ENCODE measurements around the gene FAHD1. TPM values are rescaled to one million over a fixed set of nuclear protein-coding genes. Genes with fewer than 3 reads are reported as not detected.

Gene FAHD1
- total RNA-seq, 1 donor from 2014 or later: 23.1 TPM

DNA sequence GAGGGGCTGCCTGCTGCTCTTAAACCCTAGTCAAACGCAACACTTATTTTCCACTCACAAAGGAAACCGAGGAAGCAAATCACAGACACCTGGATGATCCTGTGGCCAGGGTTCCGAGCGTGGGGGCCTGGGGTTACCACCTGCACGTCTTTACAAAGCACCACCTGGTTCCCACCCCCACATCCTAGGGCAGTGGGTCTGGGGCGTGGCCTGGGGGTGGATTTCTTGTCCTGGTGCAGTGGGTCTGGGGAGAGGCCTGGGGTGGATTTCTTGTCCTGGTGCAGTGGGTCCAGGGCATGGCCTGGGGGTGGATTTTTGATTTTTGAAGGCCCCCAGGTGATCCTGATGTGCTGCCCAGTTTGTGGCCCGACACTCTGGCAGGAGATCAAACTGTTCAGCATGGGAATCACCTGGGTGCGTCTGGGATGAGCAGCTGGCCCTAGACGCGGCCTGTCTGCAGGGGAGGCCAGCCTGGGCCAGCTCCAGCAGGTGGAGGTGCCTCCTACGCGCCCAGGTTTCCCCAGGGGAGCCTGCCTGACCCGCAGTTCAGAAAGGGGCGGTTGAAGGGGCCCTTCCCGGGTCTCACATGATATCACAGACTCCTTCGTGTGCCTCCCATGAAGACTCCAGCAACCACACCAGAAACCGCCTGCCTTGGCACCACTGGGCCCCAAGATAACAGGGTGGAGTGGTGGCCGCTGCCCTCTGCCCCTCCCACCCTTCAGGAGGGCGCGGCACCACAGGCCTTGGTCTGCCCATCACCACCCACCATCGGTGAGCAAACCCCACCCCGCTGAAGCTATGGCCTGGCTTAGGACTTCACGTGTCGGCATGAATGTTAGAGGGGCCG, 6.7 kb upstream of the FAHD1 start:
- no peaks in the 10 kb centered on the region for H3K9me3 Mint-ChIP-seq (ENCODE audit: unreplicated experiment)
- TF ChIP-seq, protein P1, sequence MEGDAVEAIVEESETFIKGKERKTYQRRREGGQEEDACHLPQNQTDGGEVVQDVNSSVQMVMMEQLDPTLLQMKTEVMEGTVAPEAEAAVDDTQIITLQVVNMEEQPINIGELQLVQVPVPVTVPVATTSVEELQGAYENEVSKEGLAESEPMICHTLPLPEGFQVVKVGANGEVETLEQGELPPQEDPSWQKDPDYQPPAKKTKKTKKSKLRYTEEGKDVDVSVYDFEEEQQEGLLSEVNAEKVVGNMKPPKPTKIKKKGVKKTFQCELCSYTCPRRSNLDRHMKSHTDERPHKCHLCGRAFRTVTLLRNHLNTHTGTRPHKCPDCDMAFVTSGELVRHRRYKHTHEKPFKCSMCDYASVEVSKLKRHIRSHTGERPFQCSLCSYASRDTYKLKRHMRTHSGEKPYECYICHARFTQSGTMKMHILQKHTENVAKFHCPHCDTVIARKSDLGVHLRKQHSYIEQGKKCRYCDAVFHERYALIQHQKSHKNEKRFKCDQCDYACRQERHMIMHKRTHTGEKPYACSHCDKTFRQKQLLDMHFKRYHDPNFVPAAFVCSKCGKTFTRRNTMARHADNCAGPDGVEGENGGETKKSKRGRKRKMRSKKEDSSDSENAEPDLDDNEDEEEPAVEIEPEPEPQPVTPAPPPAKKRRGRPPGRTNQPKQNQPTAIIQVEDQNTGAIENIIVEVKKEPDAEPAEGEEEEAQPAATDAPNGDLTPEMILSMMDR (IDR thresholded peaks at IDR 0.05; ENCODE audit: unreplicated experiment): no peak
- H3K36me3 Mint-ChIP-seq (ENCODE audit: low read depth, unreplicated experiment): peaks cover 7% of the 10 kb centered on the region
- no peaks in the 10 kb centered on the region for H3K27me3 Mint-ChIP-seq (ENCODE audit: unreplicated experiment)
- no peak overlapping the region for H3K4me3 Mint-ChIP-seq (ENCODE audit: unreplicated experiment)
- no peak overlapping the region for H3K27ac Mint-ChIP-seq (ENCODE audit: unreplicated experiment)
- no peak for DNase-seq (ENCODE audit: low spot score)
- no peaks in the 10 kb centered on the region for H3K4me1 Mint-ChIP-seq (ENCODE audit: unreplicated experiment)

DNA sequence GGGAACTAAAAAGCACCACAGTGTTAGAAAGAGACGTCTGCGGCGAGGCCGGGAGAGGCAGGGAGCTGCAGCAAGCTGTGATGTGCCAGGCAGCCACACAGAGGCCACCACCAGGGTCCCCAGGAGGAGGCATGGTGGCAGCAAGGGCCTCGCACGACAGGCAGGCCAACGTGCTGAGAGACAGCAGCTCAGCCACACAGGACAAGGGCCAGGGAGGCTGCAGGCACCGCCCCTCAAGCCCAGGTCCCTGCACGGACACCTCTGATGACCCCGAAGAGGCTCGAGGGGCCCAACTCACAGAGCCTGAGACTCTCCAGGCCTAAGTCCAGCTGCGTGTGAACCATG, 6.1 kb upstream of the FAHD1 start:
- H3K4me3 Mint-ChIP-seq (ENCODE audit: unreplicated experiment): no peak overlapping the region
- H3K9me3 Mint-ChIP-seq (ENCODE audit: unreplicated experiment): no peaks in the 10 kb centered on the region
- peaks cover 3% of the 10 kb centered on the region for H3K36me3 Mint-ChIP-seq (ENCODE audit: low read depth, unreplicated experiment)
- TF ChIP-seq, protein P1 (IDR thresholded peaks at IDR 0.05; ENCODE audit: unreplicated experiment): no peak
- DNase-seq (ENCODE audit: low spot score): no peak
- H3K27me3 Mint-ChIP-seq (ENCODE audit: unreplicated experiment): no peaks in the 10 kb centered on the region
- no peaks in the 10 kb centered on the region for H3K4me1 Mint-ChIP-seq (ENCODE audit: unreplicated experiment)
- no peak overlapping the region for H3K27ac Mint-ChIP-seq (ENCODE audit: unreplicated experiment)

DNA sequence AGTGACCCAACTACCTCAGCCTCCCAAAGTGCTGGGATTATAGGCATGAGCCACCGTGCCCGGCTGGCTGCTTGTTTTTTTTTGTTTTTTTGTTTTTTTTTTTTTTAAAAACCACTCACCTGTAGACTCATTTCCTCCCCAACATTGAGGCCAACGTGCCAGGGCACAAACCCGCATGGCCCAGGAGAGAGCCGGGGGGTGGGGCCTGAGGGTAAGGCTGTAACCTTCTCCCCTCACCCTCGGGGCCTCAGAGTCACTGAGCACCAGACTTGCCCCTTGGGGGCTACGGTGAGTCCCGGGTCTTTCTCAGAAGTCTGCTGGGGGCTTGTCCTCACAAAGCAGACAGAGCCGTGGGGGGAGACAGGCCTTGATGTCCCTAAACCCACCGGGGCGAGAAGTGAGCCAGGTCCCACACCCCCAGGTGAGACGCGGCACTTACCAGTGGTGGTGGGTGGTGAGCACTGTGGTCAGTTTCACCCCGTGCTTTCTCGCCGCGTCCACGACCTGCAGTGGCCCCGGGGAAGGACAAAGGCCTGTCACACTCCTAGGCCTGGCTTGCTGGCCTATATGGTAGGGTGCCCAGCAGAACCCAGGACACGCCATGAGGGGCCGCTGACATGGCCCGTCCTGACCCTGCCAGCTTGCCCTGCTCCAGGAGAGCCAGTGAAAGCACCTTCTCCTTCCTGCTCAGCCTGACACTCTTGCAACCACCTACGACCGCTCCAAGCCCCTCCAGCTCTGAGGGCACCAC, 5.0 kb upstream of the FAHD1 start:
- no peak for DNase-seq (ENCODE audit: low spot score)
- Mint-ChIP-seq H3K9me3 (ENCODE audit: unreplicated experiment) (no peaks in the 10 kb centered on the region), H3K4me1 (ENCODE audit: unreplicated experiment) (no peaks in the 10 kb centered on the region), H3K27me3 (ENCODE audit: unreplicated experiment) (no peaks in the 10 kb centered on the region), H3K27ac (ENCODE audit: unreplicated experiment) (no peak overlapping the region), H3K36me3 (ENCODE audit: low read depth, unreplicated experiment) (peaks cover 3% of the 10 kb centered on the region), H3K4me3 (ENCODE audit: unreplicated experiment) (no peak overlapping the region)
- TF ChIP-seq, protein P1 (IDR thresholded peaks at IDR 0.05; ENCODE audit: unreplicated experiment): no peak

DNA sequence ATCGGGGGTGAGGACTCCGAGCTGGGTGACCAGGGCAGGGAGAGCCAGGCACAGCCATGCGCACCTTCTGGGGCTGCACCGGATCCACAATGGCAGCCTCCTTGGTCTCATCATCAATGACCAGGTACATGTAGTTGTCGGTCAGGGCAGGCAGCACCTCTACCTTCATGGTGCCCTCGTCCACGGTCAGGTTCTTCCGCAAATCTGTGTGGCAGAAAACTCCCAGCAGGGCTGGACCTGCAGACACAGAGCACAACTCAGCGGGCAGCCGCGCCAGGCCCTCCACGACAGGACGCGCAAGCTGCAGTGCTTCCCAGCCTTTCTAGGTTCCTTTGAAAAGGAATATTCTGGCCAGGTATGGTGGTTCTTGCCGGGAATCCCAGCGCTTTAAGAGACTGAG, 4.2 kb upstream of the FAHD1 start:
- H3K36me3 Mint-ChIP-seq (ENCODE audit: low read depth, unreplicated experiment): peaks cover 3% of the 10 kb centered on the region
- no peak for DNase-seq (ENCODE audit: low spot score)
- H3K9me3 Mint-ChIP-seq (ENCODE audit: unreplicated experiment): no peaks in the 10 kb centered on the region
- TF ChIP-seq, protein P1 (IDR thresholded peaks at IDR 0.05; ENCODE audit: unreplicated experiment): no peak
- H3K4me1 Mint-ChIP-seq (ENCODE audit: unreplicated experiment): peaks cover 7% of the 10 kb centered on the region
- no peaks in the 10 kb centered on the region for H3K27me3 Mint-ChIP-seq (ENCODE audit: unreplicated experiment)
- no peak overlapping the region for H3K27ac Mint-ChIP-seq (ENCODE audit: unreplicated experiment)
- no peak overlapping the region for H3K4me3 Mint-ChIP-seq (ENCODE audit: unreplicated experiment)

DNA sequence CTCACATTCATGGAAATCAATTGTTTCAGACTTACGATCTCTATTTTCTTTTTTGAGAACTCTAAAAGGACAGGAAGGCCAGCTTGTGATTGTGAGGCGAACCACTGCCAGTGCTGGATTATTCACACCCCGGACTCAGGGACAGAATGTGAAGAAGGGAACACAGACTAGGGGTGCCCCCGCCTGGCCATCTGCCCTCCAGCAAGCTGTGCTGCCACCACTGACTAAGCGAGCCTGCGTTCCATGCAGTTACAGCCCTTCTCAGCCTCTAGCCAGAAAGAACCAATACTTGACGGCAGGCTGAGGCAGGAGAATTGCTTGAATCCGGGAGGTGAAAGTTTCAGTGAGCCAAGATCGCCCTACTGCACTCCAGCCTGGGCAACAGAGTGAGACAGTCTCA, 3.2 kb upstream of the FAHD1 start:
- peak overlapping the region; percentile 76 for H3K4me3 Mint-ChIP-seq (ENCODE audit: unreplicated experiment)
- H3K36me3 Mint-ChIP-seq (ENCODE audit: low read depth, unreplicated experiment): peaks cover 3% of the 10 kb centered on the region
- H3K27me3 Mint-ChIP-seq (ENCODE audit: unreplicated experiment): no peaks in the 10 kb centered on the region
- no peak overlapping the region for H3K27ac Mint-ChIP-seq (ENCODE audit: unreplicated experiment)
- DNase-seq (ENCODE audit: low spot score): peak; percentile 34
- TF ChIP-seq, protein P1 (IDR thresholded peaks at IDR 0.05; ENCODE audit: unreplicated experiment): no peak
- H3K9me3 Mint-ChIP-seq (ENCODE audit: unreplicated experiment): no peaks in the 10 kb centered on the region
- H3K4me1 Mint-ChIP-seq (ENCODE audit: unreplicated experiment): peaks cover 10% of the 10 kb centered on the region
